A549 (cell line): Measurements from ENCODE around the gene MCRIP1. TPM values are rescaled to one million over a fixed set of nuclear protein-coding genes. Genes with fewer than 3 reads are reported as not detected.

Experiments
- ATAC-seq, 2 experiments: fragments of 200-7000 bp in 1 of 2; fragments of >200 bp in 1 of 2; cut with Nextera tagmentation in 1 of 2; cut with Tn5 transposase in 1 of 2; 3 replicates each; pipeline versions ENCODE4 v1.8.0 to v1.9.1; 2018 to 2020; ENCODE audit warnings: mild to moderate bottlenecking in 1 of 2, moderate library complexity in 1 of 2
- CTCF ChIA-PET: fragments of 300-600 bp; sonication (Branson Sonifier 250); formaldehyde crosslinking; extraction: SDS; loops from one replicate; lab custom pipeline; 2021; ENCODE audit warnings: antibody characterized with exemption, inconsistent platforms; lab: Yijun Ruan, JAX
- POLR2A ChIA-PET: fragments of 350-600 bp; formaldehyde crosslinking; extraction: SDS; loops from one replicate; lab custom pipeline; 2021; ENCODE audit warnings: antibody characterized with exemption, inconsistent platforms; lab: Yijun Ruan, JAX
- DNase-seq, 2 experiments: peaks; one replicate each; pipeline versions ENCODE4 v3.0.0 to v3.0.0-alpha.2; 2011 to 2016; ENCODE audit warnings: low read depth in 1 of 2, low spot score in 1 of 2
- FAIRE-seq: peaks from 2 replicates; lab custom pipeline; 2011; peaks lifted over from hg19 to GRCh38; lab: Jason Lieb, UNC
- H3K27ac ChIP-seq, 2 experiments: fragments of >200 bp; sonication (Bioruptor Twin); formaldehyde crosslinking; 3 replicates each; pipeline ENCODE4 v1.5.1; 2016 to 2017
- H3K4me1 ChIP-seq: fragments of >200 bp; sonication (Bioruptor Twin); formaldehyde crosslinking; 3 replicates; pipeline ENCODE4 v1.6.1; 2016
- H3K4me2 ChIP-seq: fragments of >200 bp; sonication (Bioruptor Twin); formaldehyde crosslinking; 3 replicates; pipeline ENCODE4 v1.6.1; 2016
- H3K4me3 ChIP-seq: fragments of >200 bp; sonication (Bioruptor Twin); formaldehyde crosslinking; 3 replicates; pipeline ENCODE4 v1.5.1; 2016
- H3K9me3 ChIP-seq: fragments of >200 bp; sonication (Bioruptor Twin); formaldehyde crosslinking; 3 replicates; pipeline ENCODE4 v1.6.1; 2016
- CEBPB ChIP-seq, 2 experiments: fragments of >200 bp in 1 of 2; sonication (Bioruptor Twin) in 1 of 2; formaldehyde crosslinking in 1 of 2; IDR thresholded peaks; 2 replicates each; pipeline ENCODE4 v1.6.1; 2012 to 2016
- CHD2 ChIP-seq: fragments of 150-350 bp; IDR thresholded peaks from 2 replicates; pipeline ENCODE4 v1.6.1; 2014; ENCODE audit warnings: low read length; ENCODE audit not compliant: partially characterized antibody
- CHD4 ChIP-seq: fragments of 200-600 bp; sonication (generic); IDR thresholded peaks from 2 replicates; pipeline ENCODE4 v1.6.1; 2016; ENCODE audit warnings: antibody characterized with exemption, mild to moderate bottlenecking, borderline replicate concordance
- CTCF ChIP-seq: fragments of >200 bp; sonication (Bioruptor Twin); formaldehyde crosslinking; IDR thresholded peaks from 3 replicates; pipeline ENCODE4 v1.5.1; 2016
- ESRRA ChIP-seq: fragments of 150-350 bp; IDR thresholded peaks from 2 replicates; pipeline ENCODE4 v1.6.1; 2014; ENCODE audit warnings: mild to moderate bottlenecking, low read length, borderline replicate concordance
- FOSL2 ChIP-seq, 2 experiments: fragments of 450-650 bp in 1 of 2; fragments of >200 bp in 1 of 2; sonication (Bioruptor Twin) in 1 of 2; formaldehyde crosslinking; IDR thresholded peaks; 2 replicates each; pipeline versions ENCODE4 v1.5.0 to v1.6.1; 2016 to 2020; ENCODE audit warnings: mild to moderate bottlenecking in 1 of 2, moderate library complexity in 1 of 2
- FOXS1 ChIP-seq: fragments of 250-450 bp; sonication (Bioruptor Pico); IDR thresholded peaks from 2 replicates; pipeline ENCODE4 v1.5.0; 2020; ENCODE audit warnings: mild to moderate bottlenecking, moderate library complexity
- GATA3 ChIP-seq: IDR thresholded peaks from 2 replicates; pipeline ENCODE4 v1.6.1; 2012; ENCODE audit warnings: borderline replicate concordance
- HEYL ChIP-seq: fragments of 250-450 bp; sonication (Bioruptor Pico); IDR thresholded peaks from 2 replicates; pipeline ENCODE4 v1.8.0; 2021; ENCODE audit warnings: mild to moderate bottlenecking, moderate library complexity
- HMGXB4 ChIP-seq: fragments of 250-450 bp; sonication (Bioruptor Pico); IDR thresholded peaks from 2 replicates; pipeline ENCODE4 v1.5.0; 2021; ENCODE audit warnings: mild to moderate bottlenecking, moderate library complexity, borderline replicate concordance
- HOXA7 ChIP-seq: fragments of 250-450 bp; sonication (Bioruptor Pico); IDR thresholded peaks from 2 replicates; pipeline ENCODE4 v1.5.0; 2020; ENCODE audit warnings: mild to moderate bottlenecking, moderate library complexity
- HOXB13 ChIP-seq: fragments of 250-450 bp; sonication (Bioruptor Pico); IDR thresholded peaks from 2 replicates; pipeline ENCODE4 v1.5.0; 2020; ENCODE audit warnings: low read depth, mild to moderate bottlenecking, moderate library complexity
- JUNB ChIP-seq: fragments of >200 bp; sonication (Bioruptor Twin); formaldehyde crosslinking; IDR thresholded peaks from 2 replicates; pipeline ENCODE4 v1.6.1; 2016
- MAFK ChIP-seq: fragments of 450-650 bp; IDR thresholded peaks from 2 replicates; pipeline ENCODE4 v1.6.1; 2014; ENCODE audit not compliant: partially characterized antibody
- MAX ChIP-seq: IDR thresholded peaks from 2 replicates; pipeline ENCODE4 v1.6.1; 2012
- MYC ChIP-seq: IDR thresholded peaks from 2 replicates; pipeline ENCODE4 v1.6.1; 2012; ENCODE audit warnings: mild to moderate bottlenecking, inconsistent platforms, low read length, improper control_type of control experiment, borderline replicate concordance
- NR3C1 ChIP-seq: fragments of >200 bp; sonication (Bioruptor Twin); formaldehyde crosslinking; IDR thresholded peaks from 3 replicates; pipeline ENCODE4 v1.6.1; 2017
- POLR2A ChIP-seq: IDR thresholded peaks from 2 replicates; pipeline ENCODE4 v1.6.1; 2012; ENCODE audit warnings: mild to moderate bottlenecking, low read length
- RAD21 ChIP-seq, 2 experiments: fragments of >200 bp in 1 of 2; sonication (Bioruptor Twin) in 1 of 2; formaldehyde crosslinking in 1 of 2; IDR thresholded peaks in 1 of 2; conservative IDR thresholded peaks in 1 of 2; 2 replicates in 1 of 2; 3 replicates in 1 of 2; pipeline ENCODE4 v1.6.1; 2012 to 2018; ENCODE audit warnings: inconsistent platforms in 1 of 2
- RARB ChIP-seq: fragments of 250-450 bp; sonication (Bioruptor Pico); IDR thresholded peaks from 2 replicates; pipeline ENCODE4 v1.8.0; 2021; ENCODE audit warnings: mild to moderate bottlenecking, moderate library complexity
- RCOR1 ChIP-seq: fragments of 150-350 bp; IDR thresholded peaks from 2 replicates; pipeline ENCODE4 v1.6.1; 2014; ENCODE audit warnings: antibody characterized with exemption, low read length, low read depth
- REST ChIP-seq: fragments of 200-600 bp; sonication (generic); IDR thresholded peaks from 2 replicates; pipeline ENCODE4 v1.6.1; 2016; ENCODE audit warnings: antibody characterized with exemption, mild to moderate bottlenecking, moderate library complexity
- RFX5 ChIP-seq: fragments of 450-650 bp; IDR thresholded peaks from 2 replicates; pipeline ENCODE4 v1.7.1; 2014; ENCODE audit warnings: antibody characterized with exemption, mild to moderate bottlenecking, moderate library complexity
- SREBF2 ChIP-seq: fragments of 450-650 bp; IDR thresholded peaks from 2 replicates; pipeline ENCODE4 v1.6.1; 2014; ENCODE audit warnings: mild to moderate bottlenecking, moderate library complexity
- TP53 ChIP-seq: fragments of 250-450 bp; sonication (Bioruptor Pico); IDR thresholded peaks from 2 replicates; pipeline ENCODE4 v1.5.0; 2021; ENCODE audit warnings: mild to moderate bottlenecking, moderate library complexity
- ZNF302 ChIP-seq: fragments of 250-450 bp; sonication (Bioruptor Pico); IDR thresholded peaks from 2 replicates; pipeline ENCODE4 v1.9.0; 2021; ENCODE audit warnings: inconsistent platforms, mild to moderate bottlenecking, moderate library complexity
- WGBS: methylation state at CpG from one replicate; pipeline ENCODE4 v1.1.6; 2017; ENCODE audit errors: missing lambda C conversion rate; 5-methylcytosine and 5-hydroxymethylcytosine counted together
- polyA plus RNA-seq, 4 experiments: library from polyadenylated mRNA; depleted of rRNA in 3 of 4; stranded (reverse); fragments of >200 nt; fragmentation: RNase III in 1 of 4; extraction: RNeasy Plus Mini Kit Qiagen cat#74134 plus additional on column Dnase treatment in 1 of 4; gene quantifications; 2 replicates in 3 of 4; 3 replicates in 1 of 4; pipeline ENCODE4 v1.2.3, GENCODE V29; 2011 to 2017
- TF ChIP-seq, protein P1 (sequence below): fragments of 450-650 bp; IDR thresholded peaks from 2 replicates; pipeline ENCODE4 v1.6.1; 2014; ENCODE audit warnings: antibody characterized with exemption
- TF ChIP-seq, protein P2 (sequence below): IDR thresholded peaks from 2 replicates; pipeline ENCODE4 v1.6.1; 2012; ENCODE audit warnings: low read depth, borderline replicate concordance
- TF ChIP-seq, protein P3 (sequence below): fragments of 150-350 bp; IDR thresholded peaks from 2 replicates; pipeline ENCODE4 v1.6.1; 2014; ENCODE audit warnings: low read depth, mild to moderate bottlenecking, low read length

Gene MCRIP1
- polyA plus RNA-seq, 2 of the 4 experiments (the other 2 are of a cell fraction): 32.0 to 51.0 TPM

DNA sequence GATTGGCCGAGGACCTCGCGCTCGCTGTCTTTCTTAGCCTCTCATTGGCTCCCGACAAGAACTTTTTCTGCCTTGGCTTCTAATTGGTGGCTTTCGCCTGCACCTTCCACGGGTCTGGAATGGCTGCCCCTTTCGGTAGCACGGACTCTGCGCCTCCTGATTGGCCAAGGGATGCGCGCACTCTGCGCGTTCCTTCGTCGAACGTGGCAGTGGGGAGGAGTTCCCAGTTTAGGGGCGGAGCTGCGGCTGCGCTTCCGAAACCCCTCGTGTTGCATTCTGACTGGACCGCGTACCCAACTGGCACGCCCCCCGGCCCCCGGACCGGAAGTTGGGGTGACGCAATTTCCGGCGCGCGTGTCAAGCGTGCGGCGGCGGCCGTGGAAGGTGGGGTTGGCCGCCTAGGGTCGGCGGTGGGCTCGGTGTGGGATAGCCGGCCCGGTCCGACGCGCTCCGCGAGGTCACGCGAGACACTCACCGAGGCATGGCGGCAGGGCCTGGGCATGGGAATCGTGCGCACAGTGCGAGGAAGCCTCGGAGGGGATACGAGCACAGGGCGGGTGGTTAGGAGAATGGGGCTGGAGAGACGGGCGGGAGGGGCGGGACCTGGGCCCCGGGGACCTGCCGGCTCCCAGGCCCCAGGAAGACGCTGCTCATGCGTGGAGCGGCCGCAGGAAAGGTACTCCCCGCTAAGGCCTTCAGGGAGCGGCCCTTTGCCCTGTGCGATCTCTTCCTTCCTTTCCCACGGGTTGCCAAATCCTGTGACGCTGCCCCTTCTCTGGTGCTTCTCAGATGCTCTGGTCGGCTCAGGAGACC lies 27.9 kb upstream of the MCRIP1 start:
- H3K4me3 ChIP-seq: peak overlapping the region; percentile 72
- H3K9me3 ChIP-seq: no peaks in the 10 kb centered on the region
- ChIA-PET CTCF (interaction anchor here (1.4 to 1.6 kb wide), 2 partner anchors 9 to 11 kb away, joined by 3 to 6 read pairs; no protein-coding TSS in a partner anchor), POLR2A (interaction anchor here (0.5 to 1.1 kb wide), 13 partner anchors 8 to 145 kb away, joined by 3 to 11 read pairs (median 4); partner anchors contain the start of genes ARHGDIA and MCRIP1)
- H3K4me2 ChIP-seq: peak overlapping the region; percentile 89
- H3K4me1 ChIP-seq: peaks cover 35% of the 10 kb centered on the region
- DNase-seq (peak; percentile 100), FAIRE-seq (peak; percentile 98), ATAC-seq (peak; percentile 84 to 92)
- H3K27ac ChIP-seq: peak overlapping the region; percentile 91 to 94
- 2% methylated on average over 50 of the region's 74 CpGs for WGBS
- peak; percentile 99 for TF ChIP-seq TP53 (CRISPR knock-in tag)
- TF ChIP-seq CEBPB (IDR thresholded peaks at IDR 0.05): peak; percentile 61 to 94
- peak; percentile 84 for TF ChIP-seq RFX5
- TF ChIP-seq NR3C1: no peak
- TF ChIP-seq, protein P1, sequence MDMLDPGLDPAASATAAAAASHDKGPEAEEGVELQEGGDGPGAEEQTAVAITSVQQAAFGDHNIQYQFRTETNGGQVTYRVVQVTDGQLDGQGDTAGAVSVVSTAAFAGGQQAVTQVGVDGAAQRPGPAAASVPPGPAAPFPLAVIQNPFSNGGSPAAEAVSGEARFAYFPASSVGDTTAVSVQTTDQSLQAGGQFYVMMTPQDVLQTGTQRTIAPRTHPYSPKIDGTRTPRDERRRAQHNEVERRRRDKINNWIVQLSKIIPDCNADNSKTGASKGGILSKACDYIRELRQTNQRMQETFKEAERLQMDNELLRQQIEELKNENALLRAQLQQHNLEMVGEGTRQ: no peak
- TF ChIP-seq SREBF2: no peak
- peak; percentile 100 for TF ChIP-seq HOXB13 (CRISPR knock-in tag)
- TF ChIP-seq MAFK: no peak
- peak; percentile 93; the same call in 1 of the 2 replicates for TF ChIP-seq HOXA7
- TF ChIP-seq GATA3: no peak; the same call in 1 of the 2 replicates
- TF ChIP-seq ZNF302 (CRISPR knock-in tag): peak; percentile 99
- peak; percentile 100 for TF ChIP-seq FOXS1 (CRISPR knock-in tag)
- peak in 1 of 2 experiments; percentile 15; a peak in 1 of 5 replicates for TF ChIP-seq RAD21 (conservative IDR thresholded peaks at IDR 0.05 in 1 of 2, IDR thresholded peaks at IDR 0.05 in 1 of 2)
- peak; percentile 98 for TF ChIP-seq MAX
- TF ChIP-seq RCOR1: no peak
- TF ChIP-seq CTCF: no peak
- no peak for TF ChIP-seq CHD4
- TF ChIP-seq, protein P2, sequence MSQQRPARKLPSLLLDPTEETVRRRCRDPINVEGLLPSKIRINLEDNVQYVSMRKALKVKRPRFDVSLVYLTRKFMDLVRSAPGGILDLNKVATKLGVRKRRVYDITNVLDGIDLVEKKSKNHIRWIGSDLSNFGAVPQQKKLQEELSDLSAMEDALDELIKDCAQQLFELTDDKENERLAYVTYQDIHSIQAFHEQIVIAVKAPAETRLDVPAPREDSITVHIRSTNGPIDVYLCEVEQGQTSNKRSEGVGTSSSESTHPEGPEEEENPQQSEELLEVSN: peak; percentile 75; the same call in 1 of the 2 replicates
- TF ChIP-seq JUNB: no peak
- TF ChIP-seq REST: no peak
- peak; percentile 92 for TF ChIP-seq MYC
- peak; percentile 90 for TF ChIP-seq RARB
- TF ChIP-seq FOSL2 (IDR thresholded peaks at IDR 0.05): no peak
- peak; percentile 72 for TF ChIP-seq FOSL2 (CRISPR knock-in tag; IDR thresholded peaks at IDR 0.05)
- no peak for TF ChIP-seq ESRRA
- peak; percentile 96; the same call in 1 of the 2 replicates for TF ChIP-seq HMGXB4 (CRISPR knock-in tag)
- TF ChIP-seq POLR2A: peak; percentile 98
- TF ChIP-seq, protein P3, sequence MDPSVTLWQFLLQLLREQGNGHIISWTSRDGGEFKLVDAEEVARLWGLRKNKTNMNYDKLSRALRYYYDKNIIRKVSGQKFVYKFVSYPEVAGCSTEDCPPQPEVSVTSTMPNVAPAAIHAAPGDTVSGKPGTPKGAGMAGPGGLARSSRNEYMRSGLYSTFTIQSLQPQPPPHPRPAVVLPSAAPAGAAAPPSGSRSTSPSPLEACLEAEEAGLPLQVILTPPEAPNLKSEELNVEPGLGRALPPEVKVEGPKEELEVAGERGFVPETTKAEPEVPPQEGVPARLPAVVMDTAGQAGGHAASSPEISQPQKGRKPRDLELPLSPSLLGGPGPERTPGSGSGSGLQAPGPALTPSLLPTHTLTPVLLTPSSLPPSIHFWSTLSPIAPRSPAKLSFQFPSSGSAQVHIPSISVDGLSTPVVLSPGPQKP: peak; percentile 36; the same call in 1 of the 2 replicates
- peak; percentile 54 for TF ChIP-seq CHD2
- TF ChIP-seq HEYL (CRISPR knock-in tag): peak; percentile 100
